HUDEP-2 (cell line): ENCODE data around the gene HTR7.
"Not testable (repeated sequence)": the region's sequence is repeated elsewhere in the genome, so short reads cannot be mapped to it uniquely, and the experiment has no call there.

Experiments
- DNase-seq, 76 experiments: peaks; one replicate each; lab custom pipeline; 2025; ENCODE audit not compliant: unreplicated experiment in 76 of 76; lab: John Stamatoyannopoulos, UW

Gene HTR7

GRCh38 chr10:90807106-90807505, 50.7 kb downstream of the HTR7 start:
- not testable (repeated sequence) for DNase-seq

- no peak for DNase-seq
These were observed 51.2 kb downstream of the HTR7 start for GRCh38 chr10:90806677-90807076.

DNA sequence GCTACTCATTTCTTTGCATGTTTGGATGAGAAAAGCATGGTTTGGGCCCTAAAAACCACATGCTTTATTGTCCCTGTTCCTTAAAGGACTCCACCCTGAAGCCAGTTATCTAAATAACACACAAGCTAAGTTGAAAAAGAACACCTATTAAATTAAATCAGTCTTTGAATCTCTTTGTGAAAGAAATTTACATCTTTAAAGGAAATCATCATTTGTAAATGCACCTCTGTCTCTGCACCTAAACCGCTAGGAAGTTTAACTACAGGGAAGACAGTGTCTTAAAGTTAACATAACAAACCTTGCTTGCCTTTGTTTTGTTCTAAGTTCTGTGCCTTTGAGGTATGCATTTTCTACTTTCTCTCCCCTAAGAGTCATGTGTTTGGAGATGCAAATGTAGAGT, 52.6 kb downstream of the HTR7 start:
- no peak for DNase-seq

DNA sequence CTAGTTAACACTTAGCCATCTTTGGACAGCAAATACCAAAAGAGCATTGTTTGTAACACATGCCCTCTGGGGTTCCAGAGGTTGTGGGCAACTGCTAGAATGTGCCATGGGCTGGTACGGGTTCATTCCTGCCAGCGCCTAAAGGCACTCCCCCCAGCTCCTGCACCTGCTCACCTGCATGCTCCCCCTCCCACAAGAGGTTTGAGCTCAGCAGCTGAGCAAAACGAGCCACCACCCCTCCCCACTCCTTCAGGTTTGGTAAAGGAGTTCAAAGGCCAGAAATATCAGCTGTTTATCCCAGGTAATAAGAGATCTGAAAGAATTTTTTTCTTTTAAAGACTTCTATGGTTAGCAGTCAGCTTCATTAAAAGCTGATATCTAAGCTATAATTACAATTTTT, 53.5 kb downstream of the HTR7 start:
- no peak for DNase-seq

DNA sequence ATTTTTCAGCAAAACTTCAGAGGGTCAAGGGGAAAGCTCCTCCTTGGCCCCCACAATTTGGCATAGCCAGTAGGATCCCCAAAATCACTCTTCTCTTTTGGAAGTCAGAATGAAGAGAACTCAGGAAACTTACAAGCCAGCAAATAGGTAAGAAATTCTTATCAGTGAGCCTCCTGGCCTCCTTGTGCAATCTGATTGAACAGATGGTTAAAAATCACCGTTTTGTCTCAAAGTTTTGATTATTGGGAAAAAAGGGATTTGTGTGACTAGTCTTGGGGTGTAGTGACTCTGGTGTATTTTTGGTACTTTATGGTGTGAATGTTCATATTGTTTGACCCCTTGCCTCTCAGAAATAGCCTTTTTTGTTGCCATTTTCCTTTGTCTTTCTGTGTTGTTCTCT, 56.2 kb downstream of the HTR7 start:
- DNase-seq: no peak

DNA sequence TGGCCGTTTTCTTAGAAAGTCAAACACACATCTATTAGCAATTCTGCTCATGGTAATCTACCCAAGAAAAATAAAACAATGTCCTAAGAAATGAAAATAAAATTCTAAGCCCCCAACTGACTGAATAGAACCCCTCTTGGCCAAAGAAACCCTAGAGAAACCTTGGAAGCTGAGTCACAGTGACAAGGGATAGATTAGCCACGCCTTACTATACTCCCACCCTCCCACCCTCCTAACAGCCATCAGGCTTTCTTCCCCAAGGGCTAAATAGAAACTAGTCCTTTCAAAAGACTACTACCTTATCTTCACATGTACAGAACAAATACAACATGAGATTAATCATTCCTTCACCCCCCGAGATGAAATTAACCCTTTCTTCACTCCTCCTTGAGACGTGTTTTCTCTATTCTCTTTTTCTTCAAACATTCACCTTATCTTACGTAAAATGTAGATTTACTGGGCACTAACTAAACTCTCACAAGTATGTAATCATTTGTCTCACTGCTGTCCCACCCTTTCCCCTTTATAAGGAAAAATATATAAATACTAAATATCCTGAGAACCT, 57.5 kb downstream of the HTR7 start:
- DNase-seq: peak in 5 of 76 experiments; percentile 5 to 53 (median 24)

DNA sequence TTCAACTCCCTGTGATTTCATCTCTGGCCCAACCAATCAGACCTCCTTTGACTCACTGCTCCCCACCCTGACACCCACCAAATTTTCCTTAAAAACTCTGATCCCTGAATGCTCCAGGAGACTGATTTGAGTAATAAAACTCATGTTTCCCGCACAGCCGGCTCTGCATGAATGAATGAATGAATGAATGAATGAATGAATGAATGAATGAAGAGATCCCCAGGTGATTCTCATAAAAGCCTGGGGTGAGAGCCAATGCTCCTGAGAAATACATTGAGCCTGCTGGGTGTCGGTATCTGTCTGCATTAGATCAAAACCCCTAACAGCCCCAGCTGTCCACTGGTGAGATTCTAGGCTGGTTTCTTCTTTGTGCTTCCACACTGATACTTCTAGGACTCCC, 58.7 kb downstream of the HTR7 start:
- no peak for DNase-seq

DNA sequence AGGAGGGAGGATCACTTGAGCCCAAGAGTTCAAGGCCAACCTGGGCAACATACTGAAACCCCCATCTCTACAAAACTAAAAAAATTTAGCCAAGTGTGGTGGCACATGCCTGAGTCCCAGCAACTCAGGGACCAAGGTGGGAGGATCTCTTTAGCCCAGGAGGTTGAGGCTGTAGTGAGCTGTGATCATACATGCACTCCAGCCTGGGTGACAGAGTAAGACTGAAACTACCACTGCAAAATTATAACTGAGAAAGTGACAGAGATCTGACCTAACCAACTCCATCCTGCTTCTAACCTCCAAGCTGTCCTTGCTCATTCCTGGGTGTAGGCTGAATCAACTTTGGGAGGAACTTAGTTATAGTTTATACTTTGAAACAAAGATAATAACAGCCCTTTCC, 59.4 kb downstream of the HTR7 start:
- no peak for DNase-seq

DNA sequence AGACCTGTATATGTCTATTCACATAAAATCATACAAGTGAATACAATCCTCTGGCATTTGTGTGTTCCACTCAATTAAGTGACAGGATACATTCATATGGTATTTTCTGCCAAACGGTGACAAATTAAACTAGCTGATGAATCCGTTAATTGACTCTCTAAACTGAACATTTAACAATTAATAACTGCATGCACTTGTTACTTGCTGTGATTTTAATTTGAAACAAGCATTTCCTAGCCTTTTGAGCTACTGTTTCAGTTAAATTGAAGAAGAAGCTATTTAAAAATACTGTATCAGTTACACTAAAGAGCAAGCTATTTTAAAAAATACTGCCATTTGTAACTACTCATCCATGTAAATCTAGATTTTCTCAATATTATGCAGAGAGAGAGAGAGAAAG, 67.4 kb downstream of the HTR7 start:
- DNase-seq: no peak

DNA sequence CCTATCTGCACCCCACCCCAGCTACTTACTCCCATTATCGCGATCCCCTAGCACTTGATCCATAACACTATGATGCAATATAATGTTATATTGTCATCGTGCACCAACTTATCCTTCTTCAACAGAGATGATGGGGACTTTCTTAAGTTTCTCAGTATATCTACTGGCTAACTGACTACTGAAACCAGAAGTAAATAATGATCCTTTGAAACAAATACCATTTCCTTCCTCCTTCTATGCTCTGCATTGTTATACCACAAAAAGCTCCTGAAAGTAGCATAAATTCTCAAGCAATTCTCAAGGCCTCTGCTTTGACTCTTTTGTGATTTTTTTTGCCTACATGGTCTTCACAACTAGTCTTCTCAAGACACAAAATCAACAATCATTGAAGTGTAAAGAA, 68.9 kb downstream of the HTR7 start:
- DNase-seq: no peak

GRCh38 chr10:90788199-90788491, 69.7 kb downstream of the HTR7 start:
- DNase-seq: no peak

DNA sequence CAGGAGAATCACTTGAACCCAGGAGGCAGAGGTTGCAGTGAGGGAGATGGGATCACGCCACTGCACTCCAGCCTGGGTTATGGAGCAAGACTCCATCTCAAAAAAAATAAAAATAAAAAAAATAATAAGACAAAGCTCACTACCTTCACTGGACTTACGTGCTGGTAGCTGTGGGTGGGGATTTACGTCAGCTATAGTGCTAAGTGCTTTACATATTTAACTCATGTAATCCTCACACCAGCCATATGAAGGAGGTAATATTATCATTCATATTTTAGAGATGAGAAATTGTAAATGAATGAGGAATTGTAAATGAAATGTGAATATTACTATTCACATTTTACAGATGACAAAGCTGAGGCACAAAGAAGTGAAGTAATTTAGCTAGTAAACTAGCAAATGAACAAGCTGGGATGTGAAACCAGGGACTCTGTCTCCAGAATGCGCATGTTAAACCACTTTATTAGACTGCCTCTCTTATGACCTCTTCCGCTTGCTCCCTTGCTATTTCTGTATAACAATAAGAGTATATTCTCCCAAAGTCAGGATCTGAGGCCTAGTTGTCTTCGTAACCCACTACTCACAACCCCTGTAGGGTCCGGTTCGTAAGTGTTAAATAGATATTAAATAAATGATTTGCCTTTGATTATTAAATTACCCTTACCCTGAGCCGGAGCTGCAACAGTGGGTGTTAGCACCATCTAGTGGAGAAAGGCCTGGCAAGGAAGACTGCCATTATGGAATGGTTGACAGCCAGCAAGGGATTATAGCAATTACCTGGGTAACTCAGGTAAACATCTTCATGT, 70.2 kb downstream of the HTR7 start:
- peak in 14 of 76 experiments; percentile 0 to 33 (median 4) for DNase-seq

GRCh38 chr10:90785782-90786181, 72.1 kb downstream of the HTR7 start:
- no peak for DNase-seq

DNA sequence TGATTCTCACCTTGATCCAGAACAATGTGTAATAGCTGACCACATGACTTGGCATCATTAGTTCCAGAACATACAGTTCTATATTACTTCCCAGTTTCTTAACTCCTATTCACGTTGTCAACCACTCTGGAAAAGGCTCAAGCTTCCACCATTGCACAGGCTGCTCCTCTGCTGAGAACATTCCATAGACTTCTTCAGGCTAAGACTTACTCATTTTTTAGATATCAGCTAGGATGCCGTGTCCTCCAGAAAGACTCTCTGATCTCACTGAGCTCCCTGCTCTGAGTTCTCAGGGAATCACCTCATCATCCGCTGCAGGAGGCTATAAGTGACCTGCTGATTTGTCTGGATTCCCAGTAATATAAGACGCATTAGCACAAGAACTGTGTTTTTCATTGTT, 73.1 kb downstream of the HTR7 start:
- DNase-seq: no peak

DNA sequence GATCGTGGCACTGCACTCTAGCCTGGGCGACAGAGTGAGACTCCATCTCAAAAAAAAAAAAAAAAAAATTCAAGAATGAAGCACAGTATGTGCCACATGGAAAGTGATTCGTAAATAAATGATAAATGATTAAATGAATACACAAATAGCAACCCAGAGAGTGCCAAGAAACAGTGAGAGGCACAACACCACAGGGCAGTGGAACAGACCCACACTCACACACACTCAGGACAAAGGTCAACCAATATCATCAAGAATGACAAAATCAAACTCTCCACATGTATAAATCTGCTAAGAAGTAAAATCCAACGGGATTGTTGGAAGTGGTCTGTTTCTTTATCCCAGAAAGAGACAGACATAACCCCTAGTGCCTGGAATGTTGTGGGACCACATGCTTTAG, 77.4 kb downstream of the HTR7 start:
- DNase-seq: no peak

GRCh38 chr10:90779548-90779947, 78.3 kb downstream of the HTR7 start:
- peak in 11 of 76 experiments; percentile 1 to 32 (median 6) for DNase-seq

- DNase-seq: no peak
These were observed 80.2 kb downstream of the HTR7 start for GRCh38 chr10:90777621-90778020.

GRCh38 chr10:90775351-90776028, 82.3 kb downstream of the HTR7 start:
- DNase-seq: no peak

GRCh38 chr10:90769946-90770841, 87.6 kb downstream of the HTR7 start:
- DNase-seq: no peak

- DNase-seq: peak in 27 of 76 experiments; percentile 1 to 47 (median 7)
These were observed 106.5 kb downstream of the HTR7 start for GRCh38 chr10:90751107-90751997.
